Measurements from ENCODE around the gene RELA. TPM values are rescaled to one million over a fixed set of nuclear protein-coding genes. Genes with fewer than 3 reads are reported as not detected.
A peak's percentile ranks its signal among the peaks of the same experiment; 100 is the strongest.

Gene RELA
- total and polyA plus RNA-seq, 2 of the 13 experiments (the other 11 are each of a cell fraction or from before 2014, with no cell fraction given), result 21.4 to 40.5 TPM

- TF ChIP-seq, protein P1, sequence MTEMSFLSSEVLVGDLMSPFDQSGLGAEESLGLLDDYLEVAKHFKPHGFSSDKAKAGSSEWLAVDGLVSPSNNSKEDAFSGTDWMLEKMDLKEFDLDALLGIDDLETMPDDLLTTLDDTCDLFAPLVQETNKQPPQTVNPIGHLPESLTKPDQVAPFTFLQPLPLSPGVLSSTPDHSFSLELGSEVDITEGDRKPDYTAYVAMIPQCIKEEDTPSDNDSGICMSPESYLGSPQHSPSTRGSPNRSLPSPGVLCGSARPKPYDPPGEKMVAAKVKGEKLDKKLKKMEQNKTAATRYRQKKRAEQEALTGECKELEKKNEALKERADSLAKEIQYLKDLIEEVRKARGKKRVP (CRISPR knock-in tag; IDR thresholded peaks at IDR 0.05), result peak in 1 of 2 experiments; percentile 71; a peak in 2 of 4 replicates
- TF ChIP-seq GABPB1 (CRISPR knock-in tag; IDR thresholded peaks at IDR 0.05) (peak; percentile 99), ZNF143 (CRISPR knock-in tag; IDR thresholded peaks at IDR 0.05) (peak; percentile 76), CREM (IDR thresholded peaks at IDR 0.05) (peak; percentile 97), CREM (CRISPR knock-in tag; IDR thresholded peaks at IDR 0.05) (peak; percentile 59; the same call in 1 of the 2 replicates), GATAD1 (CRISPR knock-in tag; IDR thresholded peaks at IDR 0.05) (peak; percentile 98), EZH2 (conservative IDR thresholded peaks at IDR 0.05; ENCODE audit: low read depth, low read length) (no peak), ZNF460 (CRISPR knock-in tag; IDR thresholded peaks at IDR 0.05; ENCODE audit: borderline replicate concordance) (peak; percentile 68; the same call in 1 of the 2 replicates), ELF4 (CRISPR knock-in tag; IDR thresholded peaks at IDR 0.05; ENCODE audit: borderline replicate concordance) (peak; percentile 76; the same call in 1 of the 2 replicates), FOXO1 (CRISPR knock-in tag; IDR thresholded peaks at IDR 0.05) (no peak), SSRP1 (CRISPR knock-in tag; IDR thresholded peaks at IDR 0.05) (peak; percentile 22; the same call in 1 of the 2 replicates), ZNF678 (CRISPR knock-in tag; IDR thresholded peaks at IDR 0.05) (0 out of 2 replicates have a peak, but pooled peaks have one; percentile 78), ZNF629 (CRISPR knock-in tag; conservative IDR thresholded peaks at IDR 0.05) (peak; percentile 9; the same call in 1 of the 2 replicates), ZNF280B (CRISPR knock-in tag; IDR thresholded peaks at IDR 0.05; ENCODE audit: borderline replicate concordance) (peak; percentile 98)
- TF ChIP-seq, protein P2, sequence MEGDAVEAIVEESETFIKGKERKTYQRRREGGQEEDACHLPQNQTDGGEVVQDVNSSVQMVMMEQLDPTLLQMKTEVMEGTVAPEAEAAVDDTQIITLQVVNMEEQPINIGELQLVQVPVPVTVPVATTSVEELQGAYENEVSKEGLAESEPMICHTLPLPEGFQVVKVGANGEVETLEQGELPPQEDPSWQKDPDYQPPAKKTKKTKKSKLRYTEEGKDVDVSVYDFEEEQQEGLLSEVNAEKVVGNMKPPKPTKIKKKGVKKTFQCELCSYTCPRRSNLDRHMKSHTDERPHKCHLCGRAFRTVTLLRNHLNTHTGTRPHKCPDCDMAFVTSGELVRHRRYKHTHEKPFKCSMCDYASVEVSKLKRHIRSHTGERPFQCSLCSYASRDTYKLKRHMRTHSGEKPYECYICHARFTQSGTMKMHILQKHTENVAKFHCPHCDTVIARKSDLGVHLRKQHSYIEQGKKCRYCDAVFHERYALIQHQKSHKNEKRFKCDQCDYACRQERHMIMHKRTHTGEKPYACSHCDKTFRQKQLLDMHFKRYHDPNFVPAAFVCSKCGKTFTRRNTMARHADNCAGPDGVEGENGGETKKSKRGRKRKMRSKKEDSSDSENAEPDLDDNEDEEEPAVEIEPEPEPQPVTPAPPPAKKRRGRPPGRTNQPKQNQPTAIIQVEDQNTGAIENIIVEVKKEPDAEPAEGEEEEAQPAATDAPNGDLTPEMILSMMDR (CRISPR knock-in tag; IDR thresholded peaks at IDR 0.05), result peak; percentile 99
- TF ChIP-seq, protein P3, sequence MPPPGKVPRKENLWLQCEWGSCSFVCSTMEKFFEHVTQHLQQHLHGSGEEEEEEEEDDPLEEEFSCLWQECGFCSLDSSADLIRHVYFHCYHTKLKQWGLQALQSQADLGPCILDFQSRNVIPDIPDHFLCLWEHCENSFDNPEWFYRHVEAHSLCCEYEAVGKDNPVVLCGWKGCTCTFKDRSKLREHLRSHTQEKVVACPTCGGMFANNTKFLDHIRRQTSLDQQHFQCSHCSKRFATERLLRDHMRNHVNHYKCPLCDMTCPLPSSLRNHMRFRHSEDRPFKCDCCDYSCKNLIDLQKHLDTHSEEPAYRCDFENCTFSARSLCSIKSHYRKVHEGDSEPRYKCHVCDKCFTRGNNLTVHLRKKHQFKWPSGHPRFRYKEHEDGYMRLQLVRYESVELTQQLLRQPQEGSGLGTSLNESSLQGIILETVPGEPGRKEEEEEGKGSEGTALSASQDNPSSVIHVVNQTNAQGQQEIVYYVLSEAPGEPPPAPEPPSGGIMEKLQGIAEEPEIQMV (CRISPR knock-in tag; IDR thresholded peaks at IDR 0.05; ENCODE audit: low read depth), result peak; percentile 83; the same call in 1 of the 2 replicates
- TF ChIP-seq, protein P4, sequence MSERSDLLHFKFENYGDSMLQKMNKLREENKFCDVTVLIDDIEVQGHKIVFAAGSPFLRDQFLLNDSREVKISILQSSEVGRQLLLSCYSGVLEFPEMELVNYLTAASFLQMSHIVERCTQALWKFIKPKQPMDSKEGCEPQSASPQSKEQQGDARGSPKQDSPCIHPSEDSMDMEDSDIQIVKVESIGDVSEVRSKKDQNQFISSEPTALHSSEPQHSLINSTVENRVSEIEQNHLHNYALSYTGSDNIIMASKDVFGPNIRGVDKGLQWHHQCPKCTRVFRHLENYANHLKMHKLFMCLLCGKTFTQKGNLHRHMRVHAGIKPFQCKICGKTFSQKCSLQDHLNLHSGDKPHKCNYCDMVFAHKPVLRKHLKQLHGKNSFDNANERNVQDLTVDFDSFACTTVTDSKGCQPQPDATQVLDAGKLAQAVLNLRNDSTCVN (CRISPR knock-in tag; IDR thresholded peaks at IDR 0.05; ENCODE audit: borderline replicate concordance), result peak; percentile 92
Measured at GRCh38 chr11:65711785-65712632, 49.3 kb upstream of the RELA start, which contains the start of gene KAT5 (continued).

Data from HepG2 (cell line).